Esophagus (tissue), 2 donors: Measurements from ENCODE around the gene FAM13C. TPM values are rescaled to one million over a fixed set of nuclear protein-coding genes. Genes with fewer than 3 reads are reported as not detected.

ENCODE experiments used
- H3K27ac ChIP-seq, 2 donors: one replicate each; pipeline ENCODE4 v1.5.1; 2013; ENCODE audit warnings: low read depth in 2 of 2, mild to moderate bottlenecking in 2 of 2, inconsistent platforms in 1 of 2, low read length in 1 of 2, moderate library complexity in 1 of 2
- H3K27me3 ChIP-seq, 2 donors: one replicate each; pipeline ENCODE4 v1.6.1; 2013; ENCODE audit warnings: low read length in 2 of 2, control low read depth in 1 of 2, mild to moderate bottlenecking in 1 of 2; ENCODE audit not compliant: insufficient read depth in 2 of 2, control insufficient read depth in 1 of 2
- H3K36me3 ChIP-seq, 2 donors: one replicate each; pipeline ENCODE4 v1.6.1; 2013; ENCODE audit warnings: low read length in 1 of 2; ENCODE audit not compliant: control insufficient read depth in 2 of 2, insufficient read depth in 2 of 2
- H3K4me1 ChIP-seq, 2 donors: one replicate each; pipeline ENCODE4 v1.6.1; 2013; ENCODE audit warnings: low read length in 1 of 2; ENCODE audit not compliant: control insufficient read depth in 2 of 2, insufficient read depth in 2 of 2
- H3K4me3 ChIP-seq, 2 donors: one replicate each; pipeline ENCODE4 v1.5.1; 2013; ENCODE audit warnings: low read length in 2 of 2, mild to moderate bottlenecking in 2 of 2, low read depth in 1 of 2, moderate library complexity in 1 of 2
- H3K9me3 ChIP-seq, 2 donors: one replicate each; pipeline ENCODE4 v1.6.1; 2013; ENCODE audit warnings: mild to moderate bottlenecking in 2 of 2, low read depth in 1 of 2, low read length in 1 of 2, moderate library complexity in 1 of 2; ENCODE audit not compliant: control insufficient read depth in 2 of 2, insufficient read depth in 1 of 2
- WGBS, 2 donors: extraction: QIAGEN DNeasy Blood & Tissue Kit; methylation state at CpG; one replicate each; pipeline ENCODE4 v1.1.7; 2013; 5-methylcytosine and 5-hydroxymethylcytosine counted together
- polyA plus RNA-seq, 2 donors: library from polyadenylated mRNA; stranded (reverse); fragments of 200-250 nt; gene quantifications; one replicate each; pipeline ENCODE4 v1.2.3, GENCODE V29; 2013
- donor health status: healthy with polysubstance abuse.
- donor health status: Bipolar disorder and iron deficiency.

The FAM13C gene
- polyA plus RNA-seq, 2 donors, result 2.7 to 4.4 TPM

- Histone ChIP-seq H3K27me3 (no peaks in the 10 kb centered on the region), H3K4me3 (no peak overlapping the region), H3K9me3 (no peaks in the 10 kb centered on the region), H3K27ac (no peak overlapping the region), H3K4me1 (no peaks in the 10 kb centered on the region), H3K36me3 (no peaks in the 10 kb centered on the region)
- 45 to 57% methylated on average over 3 of the region's 3 CpGs for WGBS, 2 donors
These were observed 22.4 kb upstream of the FAM13C start for GRCh38 chr10:59384761-59385160.

DNA sequence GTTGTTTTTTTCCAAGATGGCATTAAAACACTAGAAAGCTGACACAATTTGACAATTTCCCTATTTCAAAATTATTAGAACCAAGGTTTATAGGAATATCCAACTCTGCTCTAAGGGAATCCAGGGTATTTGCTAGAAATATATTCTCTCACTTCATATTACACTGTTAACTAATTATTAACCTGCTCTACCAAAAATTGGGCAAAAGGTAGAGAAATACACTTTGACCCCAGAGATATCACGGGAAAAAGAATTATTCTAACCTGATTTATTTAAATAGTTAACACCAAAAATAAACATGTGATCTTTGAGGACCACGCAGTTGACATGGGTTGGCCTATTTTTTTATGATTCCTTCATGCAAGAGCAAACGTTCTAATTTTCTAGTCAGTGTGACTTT lies 21.6 kb upstream of the FAM13C start:
- H3K27ac ChIP-seq, result peak overlapping the region in 1 of 2 donors; percentile 47

DNA sequence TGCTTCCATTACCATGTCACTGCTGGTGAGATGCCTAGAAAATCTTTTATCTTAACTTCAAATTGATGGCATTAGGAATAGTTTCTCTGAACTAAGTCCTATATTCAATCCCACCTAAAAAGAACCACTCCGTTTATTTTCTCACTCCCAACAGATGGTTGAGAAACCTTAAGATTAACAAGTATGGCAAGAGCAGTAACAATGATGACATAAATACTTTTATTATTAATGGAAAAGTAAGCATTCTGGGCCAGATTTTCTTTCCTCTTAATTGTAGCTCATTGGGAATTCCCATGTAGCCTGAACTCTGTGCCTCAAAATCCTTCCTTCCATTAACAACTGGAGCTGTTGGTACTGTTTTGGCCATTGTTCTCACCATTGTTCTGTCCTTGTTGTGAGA lies 21.1 kb upstream of the FAM13C start:
- no peaks in the 10 kb centered on the region for H3K27me3 ChIP-seq
- H3K4me3 ChIP-seq, result no peak overlapping the region
- H3K9me3 ChIP-seq, result no peaks in the 10 kb centered on the region
- 53 to 66% methylated on average over 1 of the region's 1 CpG for WGBS, 2 donors
- peak overlapping the region in 1 of 2 donors; percentile 47 for H3K27ac ChIP-seq
- no peaks in the 10 kb centered on the region for H3K4me1 ChIP-seq
- no peaks in the 10 kb centered on the region for H3K36me3 ChIP-seq

More for the DNA sequence above, 21.6 kb upstream of the FAM13C start:
- no peaks in the 10 kb centered on the region for H3K36me3 ChIP-seq
- H3K4me3 ChIP-seq, result no peak overlapping the region
- H3K27me3 ChIP-seq, result no peaks in the 10 kb centered on the region
- 68 to 77% methylated on average over 3 of the region's 3 CpGs for WGBS, 2 donors
- no peaks in the 10 kb centered on the region for H3K4me1 ChIP-seq
- no peaks in the 10 kb centered on the region for H3K9me3 ChIP-seq

DNA sequence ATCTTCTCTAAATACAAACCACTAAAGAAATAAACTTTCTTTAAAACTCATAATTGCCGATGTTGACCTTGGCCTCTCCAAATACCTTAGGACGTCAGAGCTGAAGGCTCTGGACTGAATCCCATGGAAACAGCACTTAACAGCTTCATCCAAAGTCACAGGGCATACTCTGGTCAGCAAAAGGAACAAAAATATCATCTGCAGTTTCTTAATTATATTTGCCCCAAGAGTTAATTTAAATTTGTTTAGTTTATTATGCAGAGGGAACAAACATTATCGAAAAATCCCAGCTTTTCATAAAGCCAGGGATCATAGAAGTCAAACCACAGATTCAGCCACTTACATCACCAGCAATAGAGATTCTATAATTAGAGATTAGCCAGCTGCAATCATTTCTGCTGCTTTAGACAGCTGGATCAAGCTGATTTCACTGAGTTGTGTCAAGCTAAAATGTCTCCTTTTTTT lies 20.5 kb upstream of the FAM13C start:
- Histone ChIP-seq H3K9me3 (no peaks in the 10 kb centered on the region), H3K4me1 (no peaks in the 10 kb centered on the region), H3K36me3 (no peaks in the 10 kb centered on the region), H3K27me3 (no peaks in the 10 kb centered on the region), H3K27ac (no peak overlapping the region), H3K4me3 (no peak overlapping the region)
- 44 to 46% methylated on average over 3 of the region's 3 CpGs for WGBS, 2 donors

- H3K27me3 ChIP-seq, result no peaks in the 10 kb centered on the region
- H3K27ac ChIP-seq, result no peak overlapping the region
- 40 to 66% methylated on average over 1 of the region's 1 CpG for WGBS, 2 donors
- H3K4me1 ChIP-seq, result no peaks in the 10 kb centered on the region
- no peak overlapping the region for H3K4me3 ChIP-seq
- H3K36me3 ChIP-seq, result no peaks in the 10 kb centered on the region
- H3K9me3 ChIP-seq, result no peaks in the 10 kb centered on the region
These were observed 19.3 kb upstream of the FAM13C start for GRCh38 chr10:59381687-59382086.

DNA sequence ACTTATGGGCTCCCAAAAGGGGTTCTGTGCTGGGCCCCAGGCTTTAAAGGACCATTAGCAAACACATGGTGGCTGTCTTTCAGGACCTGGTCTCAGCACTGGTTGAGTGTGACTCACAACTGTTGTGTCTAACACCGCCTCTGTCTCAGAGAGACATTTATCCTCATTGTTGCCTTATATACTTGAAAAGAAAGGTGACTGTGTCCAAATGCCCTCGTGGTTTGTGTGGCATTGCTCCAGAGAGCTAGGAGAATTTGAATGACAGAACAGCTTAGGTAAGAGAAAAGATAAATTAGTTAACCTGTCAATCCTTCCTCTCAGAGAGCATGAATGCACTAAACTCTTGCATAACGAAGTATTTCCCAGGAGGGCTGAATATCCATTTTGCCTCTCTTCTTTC lies 14.5 kb upstream of the FAM13C start:
- 60 to 73% methylated on average over 3 of the region's 3 CpGs for WGBS, 2 donors
- Histone ChIP-seq H3K27me3 (no peaks in the 10 kb centered on the region), H3K27ac (no peak overlapping the region), H3K9me3 (no peaks in the 10 kb centered on the region), H3K4me1 (no peaks in the 10 kb centered on the region), H3K4me3 (no peak overlapping the region), H3K36me3 (no peaks in the 10 kb centered on the region)

GRCh38 chr10:59375990-59376389 lies 13.6 kb upstream of the FAM13C start:
- no peak overlapping the region for H3K27ac ChIP-seq
- no peaks in the 10 kb centered on the region for H3K9me3 ChIP-seq
- 71 to 73% methylated on average over 3 of the region's 3 CpGs for WGBS, 2 donors
- H3K36me3 ChIP-seq, result no peaks in the 10 kb centered on the region
- no peak overlapping the region for H3K4me3 ChIP-seq
- no peaks in the 10 kb centered on the region for H3K4me1 ChIP-seq
- no peaks in the 10 kb centered on the region for H3K27me3 ChIP-seq

- H3K27ac ChIP-seq, result no peak overlapping the region
These were observed 12.6 kb upstream of the FAM13C start for GRCh38 chr10:59374916-59375315.

GRCh38 chr10:59373071-59373470 lies 10.7 kb upstream of the FAM13C start:
- WGBS, 2 donors, result 70 to 74% methylated on average over 3 of the region's 3 CpGs
- Histone ChIP-seq H3K36me3 (no peaks in the 10 kb centered on the region), H3K4me1 (no peaks in the 10 kb centered on the region), H3K27me3 (no peaks in the 10 kb centered on the region), H3K9me3 (no peaks in the 10 kb centered on the region), H3K4me3 (no peak overlapping the region), H3K27ac (no peak overlapping the region)

More at GRCh38 chr10:59374916-59375315, 12.6 kb upstream of the FAM13C start:
- H3K9me3 ChIP-seq, result no peaks in the 10 kb centered on the region
- no peak overlapping the region for H3K4me3 ChIP-seq
- H3K36me3 ChIP-seq, result no peaks in the 10 kb centered on the region
- H3K4me1 ChIP-seq, result no peaks in the 10 kb centered on the region
- H3K27me3 ChIP-seq, result no peaks in the 10 kb centered on the region

- H3K27ac ChIP-seq, result no peak overlapping the region
- no peaks in the 10 kb centered on the region for H3K4me1 ChIP-seq
- H3K27me3 ChIP-seq, result no peaks in the 10 kb centered on the region
- H3K9me3 ChIP-seq, result no peaks in the 10 kb centered on the region
- 42 to 54% methylated on average over 1 of the region's 1 CpG for WGBS, 2 donors
- no peak overlapping the region for H3K4me3 ChIP-seq
- no peaks in the 10 kb centered on the region for H3K36me3 ChIP-seq
These were observed 10.2 kb upstream of the FAM13C start for GRCh38 chr10:59372543-59372942.
